Activated CD4-positive, alpha-beta T cell treated with anti-CD3 and anti-CD28 coated beads for 24 hours (primary cell): ENCODE measurements around the gene TALDO1.
"Not testable (repeated sequence)": the region's sequence is repeated elsewhere in the genome, so short reads cannot be mapped to it uniquely, and the experiment has no call there.

Experiments
- DNase-seq, 2 donors: peaks; one replicate each; pipeline ENCODE4 v3.0.0-alpha.2; 2020; ENCODE audit warnings: low read depth in 2 of 2

TALDO1 gene

GRCh38 chr11:734541-734940, 12.7 kb upstream of the TALDO1 start:
- not testable (repeated sequence) for DNase-seq

GRCh38 chr11:737366-737765, 9.9 kb upstream of the TALDO1 start:
- DNase-seq, result no peak

GRCh38 chr11:737899-738298, 9.4 kb upstream of the TALDO1 start:
- DNase-seq, result not testable (repeated sequence)

GRCh38 chr11:742156-742546, 5.1 kb upstream of the TALDO1 start:
- DNase-seq, result no peak

GRCh38 chr11:742571-743201, 4.6 kb upstream of the TALDO1 start:
- DNase-seq, result no peak

GRCh38 chr11:745428-745827, 1.8 kb upstream of the TALDO1 start:
- DNase-seq, result no peak

- no peak for DNase-seq
These were observed 741 bp upstream of the TALDO1 start for GRCh38 chr11:746289-747157.

- no peak for DNase-seq
These were observed 719 bp downstream of the TALDO1 start for GRCh38 chr11:748007-748359.

GRCh38 chr11:749731-750130, 2.5 kb downstream of the TALDO1 start:
- DNase-seq, result no peak

- no peak for DNase-seq
These were observed 13.0 kb downstream of the TALDO1 start for GRCh38 chr11:760236-760635.

- DNase-seq, result no peak
These were observed 14.4 kb downstream of the TALDO1 start for GRCh38 chr11:761526-762108.

GRCh38 chr11:762421-763072, 15.3 kb downstream of the TALDO1 start:
- no peak for DNase-seq

- no peak for DNase-seq
These were observed 15.8 kb downstream of the TALDO1 start for GRCh38 chr11:763073-763463.

- DNase-seq, result no peak
These were observed 16.5 kb downstream of the TALDO1 start for GRCh38 chr11:763549-764321.

GRCh38 chr11:764322-765024, 17.2 kb downstream of the TALDO1 start:
- DNase-seq, result no peak

GRCh38 chr11:765025-765801, 17.9 kb downstream of the TALDO1 start:
- DNase-seq, result no peak

GRCh38 chr11:765802-766091, 18.5 kb downstream of the TALDO1 start:
- no peak for DNase-seq

GRCh38 chr11:766106-766935, 19.1 kb downstream of the TALDO1 start:
- DNase-seq, result no peak

- DNase-seq, result no peak
These were observed 19.6 kb downstream of the TALDO1 start for GRCh38 chr11:766936-767210.

GRCh38 chr11:767238-767637, 20.0 kb downstream of the TALDO1 start:
- DNase-seq, result no peak
